Measurements from ENCODE around the gene GOLGA8Q. TPM values are rescaled to one million over a fixed set of nuclear protein-coding genes. Genes with fewer than 3 reads are reported as not detected.

GOLGA8Q gene, protein sequence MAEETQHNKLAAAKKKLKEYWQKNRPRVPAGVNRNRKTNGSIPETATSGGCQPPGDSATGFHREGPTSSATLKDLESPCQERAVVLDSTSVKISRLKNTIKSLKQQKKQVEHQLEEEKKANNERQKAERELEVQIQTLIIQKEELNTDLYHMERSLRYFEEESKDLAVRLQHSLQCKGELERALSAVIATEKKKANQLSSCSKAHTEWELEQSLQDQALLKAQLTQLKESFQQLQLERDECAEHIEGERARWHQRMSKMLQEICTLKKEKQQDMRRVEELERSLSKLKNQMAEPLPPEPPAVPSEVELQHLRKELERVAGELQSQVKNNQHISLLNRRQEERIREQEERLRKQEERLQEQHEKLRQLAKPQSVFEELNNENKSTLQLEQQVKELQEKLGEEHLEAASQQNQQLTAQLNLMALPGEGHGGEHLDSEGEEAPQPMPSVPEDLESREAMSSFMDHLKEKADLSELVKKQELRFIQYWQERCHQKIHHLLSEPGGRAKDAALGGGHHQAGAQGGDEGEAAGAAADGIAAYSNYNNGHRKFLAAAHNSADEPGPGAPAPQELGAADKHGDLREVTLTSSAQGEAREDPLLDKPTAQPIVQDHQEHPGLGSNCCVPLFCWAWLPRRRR
- polyA plus RNA-seq, result not detected in 2 replicates

DNA sequence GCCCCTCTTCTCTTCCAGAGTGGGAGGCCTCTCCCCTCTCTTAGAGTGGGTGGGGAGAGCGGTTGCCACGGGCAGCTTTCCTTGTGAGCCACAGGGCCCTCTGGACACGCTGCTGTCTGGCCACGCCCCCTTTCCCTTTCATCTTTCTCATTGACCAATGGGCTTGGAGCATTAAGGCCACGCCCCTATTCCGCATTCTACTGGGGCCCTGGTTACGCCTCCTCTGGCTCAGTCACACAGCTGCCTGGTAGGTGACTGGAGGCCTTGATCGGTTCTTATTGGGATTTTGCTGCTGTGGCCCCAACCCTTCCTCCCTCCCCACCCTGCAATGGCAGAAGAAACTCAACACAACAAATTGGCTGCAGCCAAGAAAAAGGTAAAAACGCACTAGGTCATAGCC is at the start of gene GOLGA8Q:
GOLGA8Q (plus strand) TSS at position 301 of the 400 bp plus-strand sequence; CDS start at position 329, 28 bp downstream.

DNA sequence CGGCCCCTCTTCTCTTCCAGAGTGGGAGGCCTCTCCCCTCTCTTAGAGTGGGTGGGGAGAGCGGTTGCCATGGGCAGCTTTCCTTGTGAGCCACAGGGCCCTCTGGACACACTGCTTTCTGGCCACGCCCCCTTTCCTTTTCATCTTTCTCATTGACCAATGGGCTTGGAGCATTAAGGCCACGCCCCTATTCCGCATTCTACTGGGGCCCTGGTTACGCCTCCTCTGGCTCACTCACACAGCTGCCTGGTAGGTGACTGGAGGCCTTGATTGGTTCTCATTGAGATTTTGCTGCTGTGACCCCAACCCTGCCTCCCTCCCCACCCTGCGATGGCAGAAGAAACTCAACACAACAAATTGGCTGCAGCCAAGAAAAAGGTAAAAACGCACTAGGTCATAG is 51.9 kb downstream of the GOLGA8Q start, which contains the start of gene GOLGA8H:
GOLGA8H (plus strand) TSS at position 233 of the 400 bp plus-strand sequence; CDS start at position 331, 98 bp downstream.

Other genes starting within 250 kb of the GOLGA8Q start
- gene CHRFAM7A, start 158.5 kb upstream of the GOLGA8Q start, polyA plus RNA-seq, result not detected in 2 replicates
- not detected in 2 replicates for gene GOLGA8R, start 137.8 kb upstream of the GOLGA8Q start, polyA plus RNA-seq
- gene GOLGA8H, start 52.0 kb downstream of the GOLGA8Q start, polyA plus RNA-seq, result not detected in 2 replicates

All from Purkinje cell (primary cell).